Right ventricle myocardium inferior (tissue), 1 donor: ENCODE results near the gene PFKL. TPM values are rescaled to one million over a fixed set of nuclear protein-coding genes. Genes with fewer than 3 reads are reported as not detected.
A peak's percentile ranks its signal among the peaks of the same experiment; 100 is the strongest.
"Not testable (repeated sequence)": the region's sequence is repeated elsewhere in the genome, so short reads cannot be mapped to it uniquely, and the experiment has no call there.

Experiments used
- ATAC-seq: fragments of 200-7000 bp; cut with Tn5 transposase; one replicate; pipeline ENCODE4 v1.9.1; 2020; ENCODE audit warnings: mild to moderate bottlenecking, moderate library complexity
- DNase-seq: peaks from one replicate; pipeline ENCODE4 v3.0.0; 2021; ENCODE audit errors: missing footprints
- intact Hi-C: fragments of 100-400 bp; cut with DNase I; formaldehyde crosslinking; loops from one replicate; pipeline ENCODE4 v1.11.0; 2022
- total RNA-seq: library from RNA; stranded (reverse); fragmentation: NEBNext Ultra II Directional; extraction: Animal tissue kit (Norgen Biotek cat#: 25700); gene quantifications from one replicate; pipeline ENCODE4 v1.2.1, GENCODE V29; 2021
- donor health status: DM: no; HTN: yes; CAD: no; lungs with severe emphysema.

Gene PFKL
- total RNA-seq, 1 donor from 2014 or later = 52.5 TPM

DNA sequence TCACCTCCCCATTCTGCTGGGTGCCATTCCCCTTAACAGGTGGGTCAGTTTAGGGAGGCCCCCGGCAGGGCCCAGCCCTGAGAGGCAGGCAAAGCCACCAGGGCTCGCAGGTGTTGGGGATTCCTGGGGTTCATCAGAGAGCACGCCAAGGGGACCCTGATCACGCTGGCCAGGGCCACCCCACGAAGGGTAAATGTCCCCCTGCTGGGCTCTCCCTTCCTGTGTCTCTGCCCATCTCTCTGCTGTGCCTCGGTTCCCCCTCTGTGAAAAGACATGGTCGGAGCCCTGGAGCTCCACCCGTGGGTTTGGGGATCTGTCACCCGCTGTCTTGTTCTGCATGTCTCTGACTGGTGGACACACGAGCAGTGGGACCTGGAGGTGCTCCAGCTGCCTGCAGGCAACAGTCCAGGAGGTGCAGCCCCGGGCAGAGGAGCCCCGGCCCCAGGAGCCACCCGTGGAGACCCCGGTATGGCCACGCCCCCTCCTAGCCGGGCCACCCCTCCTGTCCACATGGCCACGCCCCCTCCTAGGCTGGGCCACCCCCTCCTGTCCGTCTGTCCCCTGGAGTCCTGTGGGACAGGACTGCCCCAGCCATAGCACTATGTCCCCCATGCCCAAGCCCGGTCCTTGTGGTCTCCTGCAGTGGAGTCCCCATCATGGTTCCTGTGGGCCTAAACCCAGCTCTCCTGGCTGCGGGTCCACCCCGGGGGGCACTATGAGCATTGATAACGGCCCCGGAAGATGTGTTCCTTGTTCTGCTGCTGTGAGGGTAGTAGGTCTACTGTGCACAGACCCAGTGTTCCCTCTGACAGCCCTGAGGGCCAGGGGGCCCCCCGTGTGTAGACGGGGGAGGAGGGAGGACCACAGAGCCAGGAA is 7.7 kb upstream of the PFKL start:
- DNase-seq (peak; percentile 55), ATAC-seq (no peak)
- intact Hi-C loops = no loop called here

DNA sequence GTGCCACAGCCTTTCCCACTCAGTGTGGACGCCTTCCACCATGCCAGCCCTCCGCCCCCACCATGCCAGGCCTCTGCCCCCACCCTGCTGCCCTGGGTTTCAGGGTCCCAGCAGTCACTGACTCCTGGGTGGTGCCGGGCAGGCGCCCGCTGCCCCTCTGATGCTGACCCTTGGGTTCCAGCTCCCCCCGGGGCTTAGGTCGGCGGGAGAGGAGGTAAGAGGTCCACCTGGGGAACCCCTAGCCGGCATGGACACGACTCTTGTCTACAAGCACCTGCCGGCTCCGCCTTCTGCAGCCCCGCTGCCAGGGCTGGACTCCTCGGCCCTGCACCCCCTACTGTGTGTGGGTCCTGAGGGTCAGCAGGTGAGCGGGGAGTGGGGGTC is 7.0 kb upstream of the PFKL start:
- peak; percentile 64 for DNase-seq
- intact Hi-C loops = no loop called here
- no peak for ATAC-seq

DNA sequence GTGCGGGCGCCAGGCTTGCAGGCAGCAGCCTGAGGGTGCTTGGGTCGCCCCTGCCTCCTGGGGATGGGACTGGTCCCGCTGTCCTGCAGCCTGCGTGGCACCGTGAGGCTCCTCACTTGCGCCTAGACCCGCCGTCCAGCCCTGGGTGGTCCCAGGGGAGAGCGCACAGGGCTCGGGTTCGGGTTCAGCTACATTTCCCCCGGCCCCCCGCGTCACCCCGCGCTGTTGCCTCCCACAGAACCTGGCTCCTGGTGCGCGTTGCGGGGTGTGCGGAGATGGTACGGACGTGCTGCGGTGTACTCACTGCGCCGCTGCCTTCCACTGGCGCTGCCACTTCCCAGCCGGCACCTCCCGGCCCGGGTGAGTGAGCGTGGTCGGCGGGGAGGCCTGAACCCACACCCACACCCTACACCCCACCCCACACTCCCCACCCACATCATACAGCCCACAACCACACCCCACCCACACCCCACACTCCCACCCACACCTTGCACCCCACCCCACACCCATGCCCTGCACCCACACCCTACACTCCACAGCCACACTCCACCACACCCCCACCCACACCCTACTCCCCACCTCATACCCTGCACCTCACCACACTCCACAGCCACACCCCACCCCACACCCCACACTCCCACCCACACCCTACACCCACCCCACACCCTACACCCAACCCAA is 6.2 kb upstream of the PFKL start:
- DNase-seq (peak; percentile 55), ATAC-seq (no peak)
- intact Hi-C loops = no loop called here

DNA sequence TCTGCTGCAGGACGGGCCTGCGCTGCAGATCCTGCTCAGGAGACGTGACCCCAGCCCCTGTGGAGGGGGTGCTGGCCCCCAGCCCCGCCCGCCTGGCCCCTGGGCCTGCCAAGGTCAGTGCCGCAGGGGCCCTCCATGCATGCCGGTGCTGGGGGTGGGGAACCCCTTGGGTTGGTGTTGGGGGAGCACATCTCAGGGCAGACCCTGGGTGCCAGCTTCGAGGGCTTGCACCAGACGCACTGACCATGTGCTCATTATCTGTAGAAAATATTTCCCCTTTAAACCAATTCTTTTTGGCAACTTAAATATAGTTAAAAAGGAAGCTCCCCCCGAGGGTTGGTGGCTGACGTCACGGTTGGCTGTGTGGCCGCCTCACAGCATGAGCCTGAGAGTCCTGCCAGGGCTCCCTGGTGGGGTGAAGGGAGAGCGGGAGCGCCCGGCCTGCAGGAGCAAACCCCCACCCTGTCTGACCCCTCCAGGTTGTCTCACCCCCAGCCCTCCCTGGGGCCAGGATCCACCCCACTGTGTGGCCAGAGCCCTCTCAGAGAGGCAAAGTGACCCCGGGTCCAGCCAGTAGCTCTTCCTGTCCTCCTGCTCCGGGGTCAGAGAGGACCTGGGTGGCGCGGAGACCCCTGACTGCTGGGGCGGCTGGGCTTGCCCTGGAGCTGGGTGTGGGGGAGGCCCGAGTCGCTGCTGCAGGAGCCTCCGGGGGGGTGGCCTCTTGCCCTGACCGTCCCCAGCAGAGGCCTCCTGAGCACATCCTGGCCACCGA is 5.3 kb upstream of the PFKL start:
- ATAC-seq (peak; percentile 67), DNase-seq (peak; percentile 92)
- intact Hi-C loops = no loop called here

DNA sequence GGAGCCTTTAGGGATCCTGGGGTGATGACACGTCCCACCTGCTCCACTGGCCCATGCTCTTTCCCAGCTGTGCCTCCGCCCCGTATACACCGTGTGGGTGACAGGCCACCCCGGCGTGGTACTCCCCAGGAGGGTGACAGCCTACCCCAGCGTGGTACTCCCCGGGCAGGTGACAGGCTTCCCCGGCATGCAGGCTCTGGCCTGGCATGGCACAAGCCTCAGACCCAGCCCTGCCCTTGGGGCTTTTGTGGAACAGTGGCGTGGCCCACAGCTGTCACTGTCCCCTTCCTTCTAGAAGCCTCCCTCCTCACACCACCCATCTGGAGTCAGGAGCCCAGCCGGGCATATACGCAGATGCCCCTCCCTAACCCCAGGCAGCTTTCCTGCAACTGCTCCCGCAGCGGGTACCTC is 4.7 kb upstream of the PFKL start:
- ATAC-seq = peak; percentile 69
- DNase-seq = peak; percentile 82
- intact Hi-C loops = no loop called here

DNA sequence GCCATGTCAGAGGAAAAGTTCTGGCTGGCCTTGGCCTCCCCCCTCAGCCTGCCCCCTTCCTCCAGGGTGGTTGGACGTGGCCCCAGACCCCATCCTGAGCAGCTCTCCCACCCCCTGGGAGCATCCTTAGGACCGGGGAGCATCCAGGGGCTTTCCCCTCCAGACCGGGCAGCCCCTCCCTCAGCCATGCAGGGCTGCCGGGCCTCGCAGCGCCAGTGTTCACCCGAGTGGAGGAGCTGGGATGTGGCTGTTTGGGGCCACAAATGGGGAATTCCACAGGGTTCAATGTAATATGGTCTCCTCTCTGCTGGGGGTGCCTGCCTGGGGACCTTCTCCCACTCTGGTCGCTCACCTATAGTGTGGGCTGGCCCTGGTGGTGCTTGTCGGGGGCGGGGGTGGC is 4.2 kb upstream of the PFKL start:
- intact Hi-C loops = no loop called here
- no peak for ATAC-seq
- DNase-seq = peak; percentile 68

DNA sequence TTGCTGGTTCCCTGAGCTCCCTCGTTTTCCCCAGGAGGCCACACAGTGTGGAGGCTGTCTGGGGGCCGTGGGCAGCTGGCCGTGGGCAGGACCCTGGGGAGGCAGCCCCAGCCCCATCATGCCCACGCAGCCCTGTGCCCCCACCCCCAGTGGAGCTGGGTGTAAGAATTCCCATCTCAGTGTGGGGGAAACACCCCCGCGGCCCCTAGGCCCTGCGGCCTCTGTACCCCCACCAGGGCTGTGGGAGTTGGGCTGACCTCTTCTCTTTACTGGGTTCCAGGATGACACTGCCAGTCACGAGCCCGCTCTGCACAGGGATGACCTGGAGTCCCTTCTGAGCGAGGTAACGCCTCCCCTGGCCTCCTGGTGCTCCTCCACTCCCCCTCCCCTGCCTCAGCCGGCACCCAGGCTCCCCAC is 3.7 kb upstream of the PFKL start:
- no peak for ATAC-seq
- DNase-seq = peak; percentile 62
- intact Hi-C loops = no loop called here

DNA sequence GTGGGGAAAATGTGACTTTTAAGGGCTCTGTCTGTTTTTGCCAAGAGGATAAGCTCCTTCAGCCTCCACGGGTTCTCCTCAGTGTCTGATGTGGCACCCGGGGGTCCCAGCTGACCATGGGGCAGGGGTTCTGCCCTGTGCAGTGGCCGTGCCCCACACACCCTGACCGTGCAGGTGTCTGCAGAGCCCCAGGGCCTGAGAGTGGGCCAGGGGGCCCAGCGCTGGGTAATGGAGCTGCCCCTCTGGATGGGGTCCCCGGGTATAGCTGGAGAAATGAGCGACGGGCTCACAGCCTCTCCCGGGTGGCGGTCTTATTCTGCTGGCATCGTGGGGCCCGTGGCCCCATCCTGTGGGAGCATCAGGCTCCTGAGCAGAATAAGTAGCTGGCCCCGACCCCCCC is 2.9 kb upstream of the PFKL start:
- DNase-seq = peak; percentile 45
- intact Hi-C loops = no loop called here
- no peak for ATAC-seq

DNA sequence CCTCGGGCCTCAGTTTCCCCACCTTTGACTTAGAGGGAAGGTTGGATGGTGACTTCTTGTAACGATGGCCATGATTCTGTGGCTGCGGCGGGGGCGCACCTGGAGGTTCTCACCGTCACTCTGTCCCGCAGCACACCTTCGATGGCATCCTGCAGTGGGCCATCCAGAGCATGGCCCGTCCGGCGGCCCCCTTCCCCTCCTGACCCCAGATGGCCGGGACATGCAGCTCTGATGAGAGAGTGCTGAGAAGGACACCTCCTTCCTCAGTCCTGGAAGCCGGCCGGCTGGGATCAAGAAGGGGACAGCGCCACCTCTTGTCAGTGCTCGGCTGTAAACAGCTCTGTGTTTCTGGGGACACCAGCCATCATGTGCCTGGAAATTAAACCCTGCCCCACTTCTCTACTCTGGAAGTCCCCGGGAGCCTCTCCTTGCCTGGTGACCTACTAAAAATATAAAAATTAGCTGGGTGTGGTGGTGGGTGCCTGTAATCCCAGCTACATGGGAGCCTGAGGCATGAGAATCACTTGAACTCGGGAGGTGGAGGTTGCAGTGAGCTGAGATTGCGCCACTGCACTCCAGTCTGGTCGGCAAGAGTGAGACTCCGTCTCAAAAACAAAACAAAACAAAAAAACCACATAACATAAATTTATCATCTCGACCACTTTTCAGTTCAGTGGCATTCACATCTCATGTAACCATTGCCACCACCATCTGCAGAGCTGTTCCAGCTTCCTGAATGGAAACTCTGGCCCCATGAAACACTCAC is 2.1 kb upstream of the PFKL start:
- intact Hi-C loops = no loop called here
- DNase-seq = peak; percentile 92
- ATAC-seq = peak; percentile 41

DNA sequence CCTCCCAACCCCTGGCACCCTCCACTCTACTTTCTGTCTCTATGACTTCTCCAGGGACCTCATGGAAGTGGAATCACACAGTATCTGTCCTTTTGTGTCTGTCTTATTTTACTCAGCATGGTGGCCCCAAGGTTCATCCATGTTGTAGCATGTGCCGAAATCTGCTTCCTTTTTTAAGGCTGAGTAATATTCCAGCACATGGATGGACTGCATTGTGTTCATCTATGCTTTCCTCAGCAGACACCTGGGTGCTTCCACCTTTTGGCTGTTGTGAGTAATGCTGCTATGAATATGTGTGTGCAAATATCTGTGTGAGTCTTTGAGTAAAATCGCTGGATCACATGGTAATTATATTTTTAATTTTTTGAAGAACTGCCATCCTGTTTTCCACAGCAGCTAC is 1.6 kb upstream of the PFKL start:
- ATAC-seq = no peak
- DNase-seq = peak; percentile 21
- intact Hi-C loops = no loop called here

DNA sequence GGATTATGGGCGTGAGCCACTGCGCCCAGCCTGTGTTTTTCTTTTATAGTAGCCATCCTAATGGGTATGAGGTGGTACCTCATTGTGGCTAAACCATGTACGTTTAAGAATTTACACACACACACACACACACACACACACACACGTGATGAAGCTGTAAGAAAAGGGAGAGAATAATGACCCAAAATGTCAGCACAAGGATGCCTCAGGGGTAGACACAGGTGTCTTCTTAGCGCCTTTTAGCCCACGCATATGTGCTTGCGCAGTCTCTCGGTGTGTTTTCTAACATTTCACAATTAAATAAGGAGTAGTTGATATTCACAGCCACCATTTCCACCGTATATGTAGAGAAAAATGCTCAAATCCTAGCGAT is 782 bp upstream of the PFKL start:
- intact Hi-C loops = no loop called here
- DNase-seq (peak; percentile 39), ATAC-seq (no peak)

DNA sequence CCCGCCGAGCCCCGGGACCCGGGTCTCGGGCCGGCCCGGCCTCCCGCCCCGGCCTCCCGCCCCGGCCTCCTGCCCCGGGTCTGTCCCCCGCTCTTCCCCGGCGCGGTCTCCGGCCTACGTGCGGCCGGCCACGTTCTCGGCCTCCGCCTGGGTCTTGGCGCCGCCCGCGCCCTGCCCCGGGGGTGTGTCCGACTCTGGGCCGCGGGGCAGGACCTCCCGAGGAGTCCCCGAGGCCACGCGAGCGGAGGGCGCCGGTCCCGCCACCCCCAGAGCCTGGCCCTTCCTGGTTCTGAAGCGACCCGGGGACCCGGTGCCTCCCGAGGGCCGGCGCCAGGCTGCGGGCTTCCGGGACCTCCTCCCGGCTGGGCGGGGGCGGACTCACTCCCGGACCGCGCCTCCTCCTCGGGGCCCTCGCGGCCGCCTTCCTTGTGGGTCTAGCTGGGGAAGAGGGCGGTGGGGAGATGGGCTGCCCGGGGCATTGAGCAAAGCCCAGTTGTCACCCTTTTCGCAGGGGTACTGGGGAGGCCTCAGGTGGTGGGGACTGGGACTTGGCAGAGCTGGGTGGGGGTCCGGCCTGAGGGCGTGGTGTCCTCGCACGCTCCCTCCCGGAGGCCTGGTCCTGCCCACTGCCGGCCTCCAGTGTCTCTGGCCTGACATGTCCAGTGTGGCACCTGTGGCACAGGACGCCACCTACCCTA is 558 bp downstream of the PFKL start:
- ATAC-seq (peak; percentile 50), DNase-seq (peak; percentile 90)
- intact Hi-C loops = no loop called here

DNA sequence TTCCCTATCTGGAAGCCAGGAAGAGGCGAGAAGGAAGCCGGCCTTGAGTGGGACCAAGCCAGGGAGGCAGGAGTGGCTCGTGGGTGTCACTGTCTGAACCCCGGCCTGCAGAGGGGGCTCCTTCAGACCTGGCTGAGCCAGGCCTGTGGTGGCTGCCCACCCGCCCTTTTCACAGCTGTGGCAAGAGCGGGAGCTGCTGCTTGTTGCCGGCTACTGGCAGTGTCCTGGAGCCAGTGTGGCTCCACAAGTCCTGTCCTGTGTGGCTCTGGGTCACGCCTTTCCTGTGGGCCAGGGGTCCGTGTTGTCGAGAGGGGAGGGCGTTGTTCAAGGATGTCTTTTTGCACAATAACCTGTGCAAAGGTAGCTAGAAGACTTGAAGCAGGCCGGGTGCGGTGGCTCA is 1.3 kb downstream of the PFKL start:
- DNase-seq = no peak
- intact Hi-C loops = no loop called here
- no peak for ATAC-seq

DNA sequence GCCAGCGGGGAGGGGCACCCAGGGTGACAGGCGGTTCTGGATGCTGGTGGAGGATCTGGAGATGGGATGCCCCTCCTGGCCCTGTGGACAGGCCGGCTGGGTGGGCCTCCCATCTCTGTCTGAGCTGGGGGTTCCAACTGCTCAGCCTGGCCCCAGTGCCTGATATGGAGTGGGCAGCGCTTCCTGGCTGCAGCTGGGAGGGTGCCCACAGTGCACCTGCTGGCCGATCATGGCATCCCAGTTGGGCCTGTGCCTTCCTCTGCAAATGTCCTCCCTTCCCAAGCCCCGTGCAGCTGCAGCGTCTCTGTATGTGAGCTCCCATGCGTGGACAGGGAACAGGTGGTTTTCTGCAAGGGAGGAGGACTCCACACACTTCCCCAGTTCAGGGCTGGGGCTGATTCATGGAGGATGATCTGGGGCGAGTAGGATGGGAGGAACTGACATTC is 2.1 kb downstream of the PFKL start:
- no peak for DNase-seq
- intact Hi-C loops = no loop called here
- no peak for ATAC-seq

DNA sequence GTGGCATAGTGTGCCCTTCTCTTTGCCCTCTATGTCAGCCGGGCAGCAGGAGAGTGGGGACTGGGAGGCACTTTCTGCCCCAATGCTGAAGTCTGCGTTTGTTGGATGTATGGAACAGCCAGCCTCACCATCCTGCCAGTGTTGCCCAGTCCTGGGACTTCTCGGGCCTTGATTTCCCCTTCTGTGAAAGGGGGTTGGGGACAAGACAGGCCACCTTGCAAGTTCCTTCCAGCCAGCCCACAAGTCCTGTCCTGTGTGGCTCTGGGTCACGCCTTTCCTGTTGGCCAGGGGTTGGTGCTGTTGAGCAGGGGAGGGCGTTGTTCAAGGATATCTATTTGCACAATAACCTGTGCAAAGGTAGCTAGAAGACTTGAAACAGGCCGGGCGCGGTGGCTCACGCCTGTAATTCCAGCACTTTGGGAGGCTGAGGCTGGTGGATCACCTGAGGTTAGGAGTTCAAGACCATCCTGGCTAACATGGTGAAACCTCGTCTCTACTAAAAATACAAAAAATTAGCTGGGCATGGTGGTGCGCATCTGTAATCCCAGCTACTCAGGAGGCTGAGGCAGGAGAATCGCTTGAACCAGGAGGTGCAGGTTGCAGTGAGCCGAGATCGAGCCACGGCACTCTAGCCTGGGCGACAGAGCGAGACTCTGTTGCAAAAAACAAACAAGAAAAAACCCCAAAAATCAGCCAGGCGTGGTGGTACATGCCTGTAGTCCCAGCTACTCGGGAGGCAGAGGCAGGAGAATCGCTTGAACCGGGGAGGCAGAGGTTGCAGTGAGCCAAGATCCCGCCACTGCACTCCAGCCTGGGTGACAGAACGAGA is 2.9 kb downstream of the PFKL start:
- DNase-seq, intact Hi-C loops, ATAC-seq: not testable (repeated sequence)

DNA sequence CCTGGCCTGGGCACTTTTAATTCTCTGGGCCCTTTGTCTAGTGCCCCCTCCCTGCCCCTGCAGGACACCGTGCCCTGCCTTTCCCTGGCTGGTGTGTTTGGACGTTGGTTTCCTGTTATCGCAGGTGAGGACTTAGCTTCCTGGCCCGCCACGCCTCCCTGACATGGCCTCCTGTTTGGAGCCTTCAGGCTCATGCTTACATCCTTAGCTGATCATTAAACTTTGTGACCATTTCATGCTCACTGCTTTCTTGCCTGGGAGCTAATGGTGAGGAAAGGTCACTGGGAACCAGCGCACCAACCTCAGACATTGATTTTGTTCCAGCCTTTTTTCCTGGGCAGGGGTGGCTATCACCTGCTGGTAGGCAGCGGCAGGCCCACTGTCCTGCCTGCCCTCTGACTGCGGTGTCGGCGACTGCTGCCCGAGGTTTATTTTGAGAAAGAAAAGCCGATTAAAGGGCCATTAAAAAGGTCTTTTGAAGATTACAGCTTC is 3.7 kb downstream of the PFKL start:
- intact Hi-C loops = no loop called here
- no peak for ATAC-seq

DNA sequence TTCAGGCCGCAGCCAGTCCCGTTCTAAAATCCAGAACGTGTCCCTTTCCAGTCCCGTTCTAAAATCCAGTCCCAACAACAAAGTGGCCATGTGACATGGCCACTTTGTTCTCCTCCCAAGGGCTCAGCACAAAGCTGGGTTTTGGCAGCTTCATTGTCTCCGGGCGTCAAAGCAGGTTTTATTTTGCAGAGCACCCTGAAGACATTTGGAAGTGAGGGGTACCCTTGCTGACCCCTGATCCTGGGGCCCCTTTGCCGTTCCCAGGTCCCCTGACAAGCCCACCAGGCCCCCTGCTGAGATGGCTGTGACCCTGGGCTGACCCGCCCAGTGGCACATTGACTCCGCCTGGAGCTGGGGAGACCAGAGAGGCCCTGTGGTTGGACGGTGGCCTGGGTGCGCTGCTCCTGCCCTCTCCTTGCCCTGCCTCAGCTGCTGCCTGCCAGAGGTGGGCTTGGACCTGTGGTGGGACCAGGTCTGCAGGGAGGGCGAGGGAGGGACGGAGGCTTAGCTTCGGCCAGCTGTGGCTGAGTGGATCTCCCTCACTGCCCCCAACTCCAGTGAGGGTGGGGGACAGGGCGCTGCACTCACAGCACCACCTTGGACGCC is 4.3 kb downstream of the PFKL start:
- DNase-seq = no peak
- no peak for ATAC-seq
- intact Hi-C loops = no loop called here

More for the DNA sequence above, 3.7 kb downstream of the PFKL start:
- no peak for DNase-seq
